Endothelial cell of umbilical vein (primary cell): ENCODE measurements around the gene ACSF3. TPM values are rescaled to one million over a fixed set of nuclear protein-coding genes. Genes with fewer than 3 reads are reported as not detected.

Source experiments
- BruUV-seq: library from RNA; stranded (reverse); fragments of 400-500 nt; replicated peaks from 2 replicates; lab custom pipeline; 2021; lab: Mats Ljungman, UMichigan
- CTCF ChIA-PET: fragments of 300-600, 350-600 bp; sonication (Branson Sonifier 250); formaldehyde crosslinking; loops from one replicate; lab custom pipeline; 2021; ENCODE audit warnings: antibody characterized with exemption, inconsistent platforms; lab: Charles Lee
- POLR2A ChIA-PET: fragments of 300-600, 350-600 bp; sonication (Branson Sonifier 250); formaldehyde crosslinking; loops from one replicate; lab custom pipeline; 2021; ENCODE audit warnings: antibody characterized with exemption, inconsistent platforms; lab: Charles Lee
- DNase-seq: peaks from one replicate; pipeline ENCODE4 v3.0.0-alpha.2; 2011; ENCODE audit warnings: low read depth, low spot score
- FAIRE-seq: peaks from 2 replicates; lab custom pipeline; 2011; peaks lifted over from hg19 to GRCh38; lab: Jason Lieb, UNC
- H2AFZ ChIP-seq: 2 replicates; pipeline ENCODE4 v1.6.0; 2012; ENCODE audit warnings: low read depth, low read length, control low read depth, inconsistent platforms
- H3K27ac ChIP-seq: 2 replicates; pipeline ENCODE4 v1.5.1; 2011; ENCODE audit warnings: low read depth, mild to moderate bottlenecking, control low read depth, low read length, moderate library complexity; ENCODE audit not compliant: insufficient read depth
- H3K27me3 ChIP-seq, 2 experiments: 2 replicates each; pipeline versions ENCODE4 v1.6.0 to v1.6.1; 2011; ENCODE audit warnings: low read length in 2 of 2, mixed read lengths in 1 of 2; ENCODE audit not compliant: control insufficient read depth in 2 of 2, insufficient read depth in 2 of 2
- H3K36me3 ChIP-seq, 2 experiments: 2 replicates in 1 of 2; 3 replicates in 1 of 2; pipeline ENCODE4 v1.5.1; 2011; ENCODE audit warnings: low read length in 2 of 2, mild to moderate bottlenecking in 1 of 2, moderate library complexity in 1 of 2; ENCODE audit not compliant: control insufficient read depth in 2 of 2, insufficient read depth in 2 of 2; ENCODE audit errors: extremely low read depth in 1 of 2
- H3K4me1 ChIP-seq: 3 replicates; pipeline ENCODE4 v1.5.1; 2011; ENCODE audit warnings: mild to moderate bottlenecking, low read length; ENCODE audit not compliant: control insufficient read depth, insufficient read depth; ENCODE audit errors: extremely low read depth
- H3K4me2 ChIP-seq: 2 replicates; pipeline ENCODE4 v1.6.1; 2011; ENCODE audit warnings: low read length, control low read depth, mixed read lengths; ENCODE audit not compliant: insufficient read depth
- H3K4me3 ChIP-seq, 3 experiments: fragments of 200-600 bp in 1 of 3; sonication (generic), shearing (Covaris generic) in 1 of 3; replicated peaks in 1 of 3; 2 replicates each; pipeline ENCODE4 v1.5.1; 2011 to 2016; ENCODE audit warnings: control low read depth in 3 of 3, low read length in 3 of 3, mild to moderate bottlenecking in 2 of 3, inconsistent platforms in 1 of 3, low read depth in 1 of 3, moderate library complexity in 1 of 3; ENCODE audit not compliant: insufficient read depth in 1 of 3
- H3K79me2 ChIP-seq: 2 replicates; pipeline ENCODE4 v1.6.0; 2012; ENCODE audit warnings: low read length, inconsistent platforms; ENCODE audit not compliant: control insufficient read depth, insufficient read depth
- H3K9ac ChIP-seq: replicated peaks from 2 replicates; pipeline ENCODE3; 2011; ENCODE audit warnings: low read length, control low read depth; ENCODE audit not compliant: insufficient read depth; ENCODE audit errors: extremely low read depth
- H3K9me1 ChIP-seq: replicated peaks from 3 replicates; pipeline ENCODE4 v1.6.0; 2011; ENCODE audit warnings: mild to moderate bottlenecking, low read length; ENCODE audit not compliant: control insufficient read depth, insufficient read depth; ENCODE audit errors: extremely low read depth
- H3K9me3 ChIP-seq: replicated peaks from 2 replicates; pipeline ENCODE4 v1.5.1; 2012; ENCODE audit warnings: low read length, inconsistent platforms; ENCODE audit not compliant: control insufficient read depth, insufficient read depth
- H4K20me1 ChIP-seq: replicated peaks from 2 replicates; pipeline ENCODE3; 2011; ENCODE audit warnings: mild to moderate bottlenecking, low read length; ENCODE audit not compliant: control insufficient read depth, insufficient read depth; ENCODE audit errors: extremely low read depth
- CTCF ChIP-seq, 2 donors: IDR thresholded peaks; 1 replicate in 1 of 2; 2 replicates in 1 of 2; pipeline ENCODE4 v1.5.1; 2011; ENCODE audit warnings: low read length in 2 of 2, mild to moderate bottlenecking in 2 of 2, moderate library complexity in 2 of 2, control low read depth in 1 of 2, inconsistent platforms in 1 of 2, low read depth in 1 of 2; ENCODE audit not compliant: insufficient read depth in 1 of 2; ENCODE audit errors: extremely low read depth in 1 of 2
- EZH2 ChIP-seq: IDR thresholded peaks from 2 replicates; pipeline ENCODE4 v1.6.1; 2012; ENCODE audit warnings: borderline replicate concordance, low read depth, mild to moderate bottlenecking, moderate library complexity, low read length, inconsistent platforms; ENCODE audit not compliant: severe bottlenecking
- FOS ChIP-seq: IDR thresholded peaks from 2 replicates; pipeline ENCODE4 v1.6.1; 2011; ENCODE audit warnings: mild to moderate bottlenecking, low read length, moderate library complexity, borderline replicate concordance; ENCODE audit not compliant: insufficient read depth
- GATA2 ChIP-seq: IDR thresholded peaks from 2 replicates; pipeline ENCODE4 v1.7.0; 2011; ENCODE audit warnings: low read depth, mild to moderate bottlenecking, moderate library complexity, mixed read lengths, low read length; ENCODE audit not compliant: insufficient read length, insufficient read depth
- JUN ChIP-seq: IDR thresholded peaks from 2 replicates; pipeline ENCODE4 v1.6.1; 2011; ENCODE audit warnings: borderline replicate concordance, low read depth; ENCODE audit not compliant: insufficient read length, insufficient read depth
- MAX ChIP-seq: IDR thresholded peaks from 2 replicates; pipeline ENCODE4 v1.6.1; 2011; ENCODE audit not compliant: insufficient read depth, insufficient read length
- MYC ChIP-seq: IDR thresholded peaks from one replicate; pipeline ENCODE4 v1.6.1; 2011; ENCODE audit warnings: mild to moderate bottlenecking, low read depth, low read length
- POLR2A ChIP-seq: IDR thresholded peaks from 2 replicates; pipeline ENCODE4 v1.6.1; 2012; ENCODE audit warnings: low read depth, mild to moderate bottlenecking, control low read depth, low read length
- POLR2AphosphoS5 ChIP-seq: IDR thresholded peaks from 2 replicates; pipeline ENCODE4 v1.6.1; 2012; ENCODE audit warnings: low read depth, mild to moderate bottlenecking, control low read depth, low read length, moderate library complexity; ENCODE audit not compliant: insufficient read depth
- dilution Hi-C: fragments of 300-500 bp; cut with MboI; formaldehyde crosslinking; loops from one replicate; pipeline ENCODE4 v1.15.0; 2019; ENCODE audit warnings: low sequenced_read_pairs; ENCODE audit not compliant: extremely low pct_ligation_motif_present
- intact Hi-C: fragments of 100-400 bp; cut with micrococcal nuclease; formaldehyde crosslinking; loops from one replicate; pipeline ENCODE4 v1.10.0; 2022
- polyA plus RNA-seq, 4 experiments: library from polyadenylated mRNA; depleted of rRNA in 3 of 4; stranded (reverse) in 3 of 4; unstranded in 1 of 4; fragments of >200 nt; gene quantifications; 2 replicates each; pipeline versions ENCODE4 v1.2.1 to v1.2.3, GENCODE V29; 2011 to 2012; ENCODE audit warnings: missing spikeins in 1 of 4
- total RNA-seq: library from RNA; stranded (reverse); gene quantifications from 2 replicates; pipeline ENCODE4 v1.2.3, GENCODE V29; 2021

Gene ACSF3
- total and polyA plus RNA-seq, 2 donors (not counting 3 experiments of a cell fraction or from before 2014, with no cell fraction given), result 18.6 to 33.2 TPM

GRCh38 chr16:89163297-89163696 is 69.6 kb downstream of the ACSF3 start:
- H3K4me3 ChIP-seq, result no peak overlapping the region
- H3K27ac ChIP-seq, result no peak overlapping the region
- no peaks in the 10 kb centered on the region for H3K79me2 ChIP-seq
- intact Hi-C loops (no loop called here), dilution Hi-C loops (no loop called here)
- H3K9ac ChIP-seq, result no peak overlapping the region
- TF ChIP-seq POLR2AphosphoS5 (no peak), GATA2 (no peak)
- H3K4me1 ChIP-seq, result no peaks in the 10 kb centered on the region
- no peaks in the 10 kb centered on the region for H3K9me3 ChIP-seq
- DNase-seq (no peak), FAIRE-seq (no peak)
- no peak overlapping the region for H3K4me2 ChIP-seq
- H3K9me1 ChIP-seq, result no peaks in the 10 kb centered on the region
- CTCF ChIA-PET, result interaction anchor here (1.5 kb wide), 1 partner anchor 305 kb away, joined by 5 read pairs; no protein-coding TSS in a partner anchor
- H3K27me3 ChIP-seq, result no peaks in the 10 kb centered on the region
- POLR2A ChIA-PET, result no interaction called here
- BruUV-seq, result no TSS peak
- no peaks in the 10 kb centered on the region for H3K36me3 ChIP-seq
- no peaks in the 10 kb centered on the region for H4K20me1 ChIP-seq
- no peak overlapping the region for H2AFZ ChIP-seq

- BruUV-seq, result no TSS peak
- H3K27me3 ChIP-seq, result no peaks in the 10 kb centered on the region
- dilution Hi-C loops (no loop called here), intact Hi-C loops (no loop called here)
- H3K4me3 ChIP-seq, result no peak overlapping the region
- H3K4me1 ChIP-seq, result no peaks in the 10 kb centered on the region
- H3K9me3 ChIP-seq, result no peaks in the 10 kb centered on the region
- no peaks in the 10 kb centered on the region for H4K20me1 ChIP-seq
- no peak for TF ChIP-seq MYC
- no peak for TF ChIP-seq CTCF (IDR thresholded peaks at IDR 0.05; ENCODE audit: extremely low read depth in 1 of 2, insufficient read depth in 1 of 2, low read depth in 1 of 2, low read length in 2 of 2)
- no peak for TF ChIP-seq GATA2
- TF ChIP-seq MAX, result no peak
- TF ChIP-seq JUN, result no peak
- no peak for TF ChIP-seq POLR2A
- TF ChIP-seq EZH2, result no peak
- no peak for TF ChIP-seq FOS
- no peak for TF ChIP-seq POLR2AphosphoS5
- ChIA-PET POLR2A (no interaction called here), CTCF (interaction anchor here (0.7 to 1.8 kb wide), 4 partner anchors 9 to 427 kb away, joined by 3 to 8 read pairs (median 3); no protein-coding TSS in a partner anchor)
- H3K9ac ChIP-seq, result no peak overlapping the region
- no peak overlapping the region for H2AFZ ChIP-seq
- H3K79me2 ChIP-seq, result no peaks in the 10 kb centered on the region
- FAIRE-seq, result no peak
- no peak overlapping the region for H3K27ac ChIP-seq
- H3K9me1 ChIP-seq, result no peaks in the 10 kb centered on the region
- no peak for DNase-seq
- H3K4me2 ChIP-seq, result no peak overlapping the region
- H3K36me3 ChIP-seq, result no peaks in the 10 kb centered on the region
Measured at GRCh38 chr16:89164436-89164835, 70.8 kb downstream of the ACSF3 start.
